Measurements from ENCODE around the gene ALS2CL. TPM values are rescaled to one million over a fixed set of nuclear protein-coding genes. Genes with fewer than 3 reads are reported as not detected.

Gene ALS2CL
- total RNA-seq, 1 experiment from 2014 or later: 16.4 TPM

DNA sequence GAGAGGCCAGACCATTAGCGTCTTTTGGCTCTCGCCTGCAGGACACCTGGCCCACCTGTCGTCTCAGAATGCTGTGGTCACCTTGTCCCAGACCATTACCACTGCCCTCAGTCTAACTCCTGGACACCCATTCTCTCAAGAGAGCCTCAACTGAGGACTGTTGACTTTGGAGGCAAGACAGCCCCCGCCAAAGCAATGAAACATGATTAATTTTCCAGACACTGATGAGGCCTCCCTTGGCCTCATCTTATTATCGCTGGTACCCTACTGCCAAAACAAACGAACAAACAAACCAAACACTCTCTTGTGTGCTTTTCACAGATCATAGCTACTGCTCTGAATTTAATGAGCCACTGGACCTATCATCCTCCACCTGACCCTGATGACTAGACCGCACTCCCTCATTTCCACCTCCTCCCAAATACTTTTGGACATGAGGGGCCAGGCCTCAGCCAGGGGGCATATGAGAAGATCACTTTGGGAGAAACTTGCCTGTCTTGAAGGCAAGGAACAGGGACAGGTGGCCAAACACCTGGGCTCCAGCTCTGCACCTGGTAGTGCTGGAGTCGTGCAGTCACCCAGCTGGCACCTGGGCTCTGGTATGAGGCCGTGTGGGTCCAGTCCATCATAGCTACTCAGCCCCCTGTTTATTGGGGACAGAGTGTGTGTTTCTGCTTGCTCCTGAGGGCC lies 27.6 kb downstream of the ALS2CL start:
- no peak overlapping the region for H3K4me2 ChIP-seq (ENCODE audit: low read length)
- H3K9ac ChIP-seq (ENCODE audit: low read length): no peak overlapping the region
- H3K36me3 ChIP-seq (ENCODE audit: control insufficient read depth in 1 of 2, insufficient read depth in 2 of 2, low read length in 2 of 2): no peaks in the 10 kb centered on the region
- H3K79me2 ChIP-seq (ENCODE audit: insufficient read depth, low read length): no peaks in the 10 kb centered on the region
- no peaks in the 10 kb centered on the region for H4K20me1 ChIP-seq (ENCODE audit: insufficient read depth)
- DNase-seq (ENCODE audit: low read depth, low spot score) (no peak), ATAC-seq (no peak)
- no peaks in the 10 kb centered on the region for H3K9me2 ChIP-seq (ENCODE audit: insufficient read depth)
- no TSS peak for BruUV-seq (replicated peaks)
- TF ChIP-seq RAD21 (IDR thresholded peaks at IDR 0.05; ENCODE audit: low read depth) (no peak), EGR1 (IDR thresholded peaks at IDR 0.05; ENCODE audit: low read depth) (no peak), FOSL1 (IDR thresholded peaks at IDR 0.05; ENCODE audit: low read depth) (no peak), CBX3 (IDR thresholded peaks at IDR 0.05; ENCODE audit: low read depth) (no peak), ELF1 (IDR thresholded peaks at IDR 0.05; ENCODE audit: borderline replicate concordance, low read depth) (no peak)
- no peaks in the 10 kb centered on the region for H3K27me3 ChIP-seq (ENCODE audit: insufficient read depth, low read length)
- no peak overlapping the region for H2AFZ ChIP-seq (ENCODE audit: low read depth, low read length, poor library complexity, severe bottlenecking)
- H3K4me3 ChIP-seq (replicated peaks in 1 of 2; ENCODE audit: low read depth in 1 of 2, low read length in 2 of 2): no peak overlapping the region
- no peaks in the 10 kb centered on the region for H3K9me3 ChIP-seq (ENCODE audit: control insufficient read depth in 1 of 2, insufficient read depth in 1 of 2, low read depth in 1 of 2, low read length in 2 of 2)
- no peak overlapping the region for H3K27ac ChIP-seq (ENCODE audit: low read depth, low read length)
- CTCF ChIA-PET: interaction anchor here (0.9 kb wide), 1 partner anchor 27 kb away, joined by 3 read pairs; the partner anchor contains the start of gene ALS2CL
- POLR2A ChIA-PET: no interaction called here
- RAD21 ChIA-PET (ENCODE audit: low non-redundant PET in 1 of 2, low total read pairs in 2 of 2, uncharacterized antibody in 2 of 2, unreplicated experiment in 2 of 2): no interaction called here
- peaks cover 3 to 4% of the 10 kb centered on the region in 2 experiments; a peak in 3 of 4 replicates for H3K4me1 ChIP-seq (ENCODE audit: control insufficient read depth in 1 of 2, insufficient read depth in 2 of 2, low read length in 2 of 2)
- intact Hi-C loops (cut with micrococcal nuclease): no loop called here

- Histone ChIP-seq H3K27me3 (ENCODE audit: insufficient read depth, low read length) (no peaks in the 10 kb centered on the region), H3K36me3 (ENCODE audit: control insufficient read depth in 1 of 2, insufficient read depth in 2 of 2, low read length in 2 of 2) (no peaks in the 10 kb centered on the region), H3K9me3 (ENCODE audit: control insufficient read depth in 1 of 2, insufficient read depth in 1 of 2, low read depth in 1 of 2, low read length in 2 of 2) (no peaks in the 10 kb centered on the region), H3K79me2 (ENCODE audit: insufficient read depth, low read length) (no peaks in the 10 kb centered on the region), H3K27ac (ENCODE audit: low read depth, low read length) (no peak overlapping the region), H3K4me1 (ENCODE audit: control insufficient read depth in 1 of 2, insufficient read depth in 2 of 2, low read length in 2 of 2) (peaks cover 5 to 9% of the 10 kb centered on the region in 2 experiments; a peak in 3 of 4 replicates), H2AFZ (ENCODE audit: low read depth, low read length, poor library complexity, severe bottlenecking) (no peak overlapping the region), H3K4me2 (ENCODE audit: low read length) (no peak overlapping the region), H3K9me2 (ENCODE audit: insufficient read depth) (no peaks in the 10 kb centered on the region), H3K9ac (ENCODE audit: low read length) (no peak overlapping the region), H3K4me3 (replicated peaks in 1 of 2; ENCODE audit: low read depth in 1 of 2, low read length in 2 of 2) (no peak overlapping the region), H4K20me1 (ENCODE audit: insufficient read depth) (no peaks in the 10 kb centered on the region)
- POLR2A ChIA-PET: no interaction called here
- no peak for DNase-seq (ENCODE audit: low read depth, low spot score)
- ATAC-seq: no peak
- RAD21 ChIA-PET (ENCODE audit: low non-redundant PET in 1 of 2, low total read pairs in 2 of 2, uncharacterized antibody in 2 of 2, unreplicated experiment in 2 of 2): no interaction called here
- intact Hi-C loops (cut with micrococcal nuclease): no loop called here
- no TSS peak for BruUV-seq (replicated peaks)
- CTCF ChIA-PET: no interaction called here
- no peak for TF ChIP-seq SP1 (IDR thresholded peaks at IDR 0.05; ENCODE audit: low read depth)
- no peak for TF ChIP-seq SIN3A (IDR thresholded peaks at IDR 0.05; ENCODE audit: low read depth)
- no peak for TF ChIP-seq JUND (IDR thresholded peaks at IDR 0.05)
- no peak for TF ChIP-seq ZFX (IDR thresholded peaks at IDR 0.05)
- no peak for TF ChIP-seq FOSL1 (IDR thresholded peaks at IDR 0.05; ENCODE audit: low read depth)
- no peak for TF ChIP-seq EZH2 (IDR thresholded peaks at IDR 0.05)
- TF ChIP-seq EGR1 (IDR thresholded peaks at IDR 0.05; ENCODE audit: low read depth): no peak
- no peak for TF ChIP-seq CBX3 (IDR thresholded peaks at IDR 0.05; ENCODE audit: low read depth)
- TF ChIP-seq EZH2phosphoT487 (IDR thresholded peaks at IDR 0.05; ENCODE audit: borderline replicate concordance): no peak
- TF ChIP-seq ATF3 (IDR thresholded peaks at IDR 0.05): no peak
- no peak for TF ChIP-seq RAD21 (IDR thresholded peaks at IDR 0.05; ENCODE audit: low read depth)
- no peak for TF ChIP-seq YY1 (IDR thresholded peaks at IDR 0.05; ENCODE audit: extremely low read depth, insufficient replicate concordance, low read depth, low read length)
- no peak for TF ChIP-seq CEBPB (IDR thresholded peaks at IDR 0.05; ENCODE audit: low read depth)
- TF ChIP-seq, protein P1, sequence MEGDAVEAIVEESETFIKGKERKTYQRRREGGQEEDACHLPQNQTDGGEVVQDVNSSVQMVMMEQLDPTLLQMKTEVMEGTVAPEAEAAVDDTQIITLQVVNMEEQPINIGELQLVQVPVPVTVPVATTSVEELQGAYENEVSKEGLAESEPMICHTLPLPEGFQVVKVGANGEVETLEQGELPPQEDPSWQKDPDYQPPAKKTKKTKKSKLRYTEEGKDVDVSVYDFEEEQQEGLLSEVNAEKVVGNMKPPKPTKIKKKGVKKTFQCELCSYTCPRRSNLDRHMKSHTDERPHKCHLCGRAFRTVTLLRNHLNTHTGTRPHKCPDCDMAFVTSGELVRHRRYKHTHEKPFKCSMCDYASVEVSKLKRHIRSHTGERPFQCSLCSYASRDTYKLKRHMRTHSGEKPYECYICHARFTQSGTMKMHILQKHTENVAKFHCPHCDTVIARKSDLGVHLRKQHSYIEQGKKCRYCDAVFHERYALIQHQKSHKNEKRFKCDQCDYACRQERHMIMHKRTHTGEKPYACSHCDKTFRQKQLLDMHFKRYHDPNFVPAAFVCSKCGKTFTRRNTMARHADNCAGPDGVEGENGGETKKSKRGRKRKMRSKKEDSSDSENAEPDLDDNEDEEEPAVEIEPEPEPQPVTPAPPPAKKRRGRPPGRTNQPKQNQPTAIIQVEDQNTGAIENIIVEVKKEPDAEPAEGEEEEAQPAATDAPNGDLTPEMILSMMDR (IDR thresholded peaks at IDR 0.05 in 2 of 3, conservative IDR thresholded peaks at IDR 0.05 in 1 of 3; ENCODE audit: borderline replicate concordance in 1 of 3, insufficient read depth in 1 of 3, low read depth in 2 of 3, low read length in 2 of 3): no peak
Measured at GRCh38 chr3:46664971-46665762, 28.3 kb downstream of the ALS2CL start.

All from HCT116 (cell line).